HEK293T (cell line): ENCODE measurements around the gene TULP3.

Experiments
- CTCF ChIA-PET: fragments of 350-600 bp; formaldehyde crosslinking; extraction: SDS; loops from one replicate; lab custom pipeline; 2021; ENCODE audit warnings: antibody characterized with exemption, inconsistent platforms; lab: Yijun Ruan, JAX
- POLR2A ChIA-PET: fragments of 350-600 bp; formaldehyde crosslinking; extraction: SDS; loops from one replicate; lab custom pipeline; 2020; ENCODE audit warnings: antibody characterized with exemption, inconsistent platforms; lab: Yijun Ruan, JAX
- DNase-seq: peaks from one replicate; pipeline ENCODE4 v3.0.0; 2012; ENCODE audit warnings: mixed read lengths; ENCODE audit errors: extremely low spot score
- ARNT ChIP-seq: fragments of 450-650 bp; IDR thresholded peaks from 2 replicates; pipeline ENCODE4 v1.6.1; 2017; ENCODE audit warnings: mild to moderate bottlenecking
- BHLHE40 ChIP-seq: fragments of 450-650 bp; IDR thresholded peaks from 2 replicates; pipeline ENCODE4 v1.6.1; 2016; ENCODE audit warnings: mild to moderate bottlenecking, moderate library complexity, borderline replicate concordance
- CTBP1 ChIP-seq: fragments of 450-650 bp; IDR thresholded peaks from 2 replicates; pipeline ENCODE4 v1.6.1; 2016; ENCODE audit warnings: borderline replicate concordance
- ELF4 ChIP-seq: fragments of 450-650 bp; IDR thresholded peaks from 2 replicates; pipeline ENCODE4 v1.6.1; 2017; ENCODE audit warnings: antibody characterized with exemption
- FOXA1 ChIP-seq: fragments of 450-650 bp; IDR thresholded peaks from 2 replicates; pipeline ENCODE4 v1.6.1; 2016; ENCODE audit warnings: mild to moderate bottlenecking
- FOXK2 ChIP-seq: fragments of 450-650 bp; IDR thresholded peaks from 2 replicates; pipeline ENCODE4 v1.6.1; 2016; ENCODE audit warnings: mild to moderate bottlenecking
- FOXM1 ChIP-seq: fragments of 450-650 bp; IDR thresholded peaks from 2 replicates; pipeline ENCODE4 v1.6.1; 2017; ENCODE audit warnings: mild to moderate bottlenecking, borderline replicate concordance
- HDGF ChIP-seq: fragments of 450-650 bp; IDR thresholded peaks from 2 replicates; pipeline ENCODE4 v1.6.1; 2017; ENCODE audit warnings: antibody characterized with exemption, borderline replicate concordance
- L3MBTL2 ChIP-seq: fragments of 450-650 bp; conservative IDR thresholded peaks from 2 replicates; pipeline ENCODE4 v1.6.1; 2016; ENCODE audit warnings: mild to moderate bottlenecking
- LEF1 ChIP-seq: fragments of 450-650 bp; IDR thresholded peaks from 2 replicates; pipeline ENCODE4 v1.6.1; 2017; ENCODE audit warnings: mild to moderate bottlenecking, borderline replicate concordance
- NFRKB ChIP-seq: fragments of 450-650 bp; IDR thresholded peaks from 2 replicates; pipeline ENCODE4 v1.6.1; 2016; ENCODE audit warnings: mild to moderate bottlenecking, moderate library complexity
- PKNOX1 ChIP-seq: fragments of 450-650 bp; IDR thresholded peaks from 2 replicates; pipeline ENCODE4 v1.6.1; 2016
- SP1 ChIP-seq: fragments of 450-650 bp; IDR thresholded peaks from 2 replicates; pipeline ENCODE4 v1.6.1; 2017
- SUZ12 ChIP-seq: fragments of 450-650 bp; IDR thresholded peaks from 2 replicates; pipeline ENCODE4 v1.6.1; 2016; ENCODE audit warnings: mild to moderate bottlenecking
- TARDBP ChIP-seq: fragments of 450-650 bp; IDR thresholded peaks from 2 replicates; pipeline ENCODE4 v1.6.1; 2016
- ZNF384 ChIP-seq: fragments of 450-650 bp; IDR thresholded peaks from 2 replicates; pipeline ENCODE4 v1.6.1; 2016

Gene TULP3

DNA sequence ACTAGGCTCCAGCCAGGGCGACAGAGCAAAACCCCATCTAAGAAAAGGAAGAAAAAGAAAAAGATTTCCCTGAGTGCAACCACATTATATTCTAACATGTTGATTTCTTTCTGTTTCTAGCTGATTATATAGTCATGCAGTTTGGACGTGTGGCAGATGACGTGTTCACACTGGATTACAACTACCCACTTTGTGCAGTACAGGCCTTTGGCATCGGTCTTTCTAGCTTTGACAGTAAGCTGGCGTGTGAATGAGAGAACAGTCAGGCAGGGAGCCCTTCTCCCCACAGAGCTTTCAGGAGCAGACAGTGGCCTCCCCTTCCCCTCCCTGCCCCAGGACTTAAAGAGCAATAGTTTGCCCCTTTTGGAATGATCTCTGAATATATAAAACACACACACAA is 48.5 kb downstream of the TULP3 start:
- ChIA-PET CTCF (interaction anchor here (0.6 kb wide), 1 partner anchor 95 kb away, joined by 3 read pairs; no protein-coding TSS in a partner anchor), POLR2A (interaction anchor here (1.4 kb wide), 1 partner anchor 49 kb away, joined by 7 read pairs; the partner anchor contains the start of gene TULP3)
- DNase-seq: no peak
- no peak for TF ChIP-seq HDGF
- no peak for TF ChIP-seq ZNF384
- no peak for TF ChIP-seq SP1
- TF ChIP-seq CTBP1: no peak
- TF ChIP-seq ARNT: no peak
- TF ChIP-seq L3MBTL2: no peak
- no peak for TF ChIP-seq ELF4

DNA sequence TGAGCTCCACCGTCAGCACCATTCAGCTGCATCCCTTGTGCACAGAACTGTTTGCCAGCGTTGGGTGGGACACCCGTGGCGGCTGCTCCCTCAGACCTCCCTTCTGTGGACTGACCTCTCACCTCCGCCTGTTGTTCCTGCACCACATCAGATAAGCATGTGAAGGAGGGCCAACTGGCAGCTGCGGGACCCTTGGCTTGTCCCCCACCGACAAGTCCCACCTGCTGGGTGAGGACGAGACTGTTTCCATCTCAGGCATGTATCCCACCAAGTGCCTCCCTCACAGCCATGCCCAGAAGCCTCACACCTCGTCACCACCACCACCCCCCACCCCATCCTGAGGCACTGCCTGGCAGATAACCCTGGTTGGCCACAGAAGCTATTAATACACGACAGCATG is 49.9 kb downstream of the TULP3 start:
- TF ChIP-seq ZNF384 (no peak), CTBP1 (no peak), PKNOX1 (no peak), LEF1 (no peak), ARNT (no peak), NFRKB (no peak), FOXM1 (no peak), SP1 (no peak), SUZ12 (no peak), L3MBTL2 (no peak), BHLHE40 (no peak), ELF4 (no peak), HDGF (no peak), TARDBP (no peak), FOXA1 (no peak), FOXK2 (no peak)
- no peak for DNase-seq
- POLR2A ChIA-PET: no interaction called here
- CTCF ChIA-PET: no interaction called here

GRCh38 chr12:2941524-2941923 is 50.8 kb downstream of the TULP3 start:
- TF ChIP-seq CTBP1 (no peak), FOXK2 (no peak), NFRKB (no peak), PKNOX1 (no peak)
- DNase-seq: no peak
- ChIA-PET POLR2A (no interaction called here), CTCF (interaction anchor here (0.5 kb wide), 1 partner anchor 308 kb away, joined by 3 read pairs; no protein-coding TSS in a partner anchor)

GRCh38 chr12:2944401-2945047 is 53.8 kb downstream of the TULP3 start:
- POLR2A ChIA-PET: interaction anchor here (2.1 kb wide), 1 partner anchor 14 kb away, joined by 6 read pairs; no protein-coding TSS in a partner anchor

GRCh38 chr12:2949411-2949810 is 58.7 kb downstream of the TULP3 start:
- no peak for DNase-seq
- TF ChIP-seq ELF4 (no peak), BHLHE40 (no peak), SUZ12 (no peak), LEF1 (no peak), PKNOX1 (no peak), SP1 (no peak), ARNT (no peak), FOXM1 (no peak), TARDBP (no peak), CTBP1 (no peak), NFRKB (no peak), HDGF (no peak), FOXA1 (no peak), ZNF384 (no peak), L3MBTL2 (no peak)
- CTCF ChIA-PET: interaction anchor here (1.4 kb wide), 1 partner anchor 64 kb away, joined by 7 read pairs; no protein-coding TSS in a partner anchor
- POLR2A ChIA-PET: interaction anchor here (1.1 kb wide), 1 partner anchor 59 kb away, joined by 5 read pairs; the partner anchor contains the start of gene TULP3

More at GRCh38 chr12:2944401-2945047, 53.8 kb downstream of the TULP3 start:
- CTCF ChIA-PET: interaction anchor here (0.6 to 2.4 kb wide), 16 partner anchors 8 to 203 kb away, joined by 3 to 15 read pairs (median 4); partner anchors contain the start of genes TEX52 and TULP3
- no peak for TF ChIP-seq ELF4
- no peak for TF ChIP-seq SP1
- no peak for TF ChIP-seq SUZ12
- no peak for TF ChIP-seq FOXA1
- DNase-seq: peak; percentile 55

- ChIA-PET CTCF (interaction anchor here (0.6 kb wide), 1 partner anchor 101 kb away, joined by 3 read pairs; no protein-coding TSS in a partner anchor), POLR2A (no interaction called here)
- TF ChIP-seq ARNT: no peak
- no peak for DNase-seq
Observed at GRCh38 chr12:2955888-2956287, 65.2 kb downstream of the TULP3 start.
